GM15510 (cell line): ENCODE results near the gene CACHD1.

Experiments used
- POLR2A ChIP-seq: IDR thresholded peaks from 3 replicates; pipeline ENCODE4 v1.6.1; 2011; ENCODE audit warnings: borderline replicate concordance; ENCODE audit not compliant: insufficient read length; ENCODE audit errors: extremely low read depth

CACHD1 gene

GRCh38 chr1:64499011-64499410 lies 29.1 kb downstream of the CACHD1 start:
- no peak for TF ChIP-seq POLR2A

GRCh38 chr1:64499966-64500365 lies 30.0 kb downstream of the CACHD1 start:
- TF ChIP-seq POLR2A, result no peak

GRCh38 chr1:64502083-64502482 lies 32.2 kb downstream of the CACHD1 start:
- TF ChIP-seq POLR2A, result no peak

- no peak for TF ChIP-seq POLR2A
Measured at GRCh38 chr1:64502931-64503330, 33.0 kb downstream of the CACHD1 start.

GRCh38 chr1:64505232-64505943 lies 35.5 kb downstream of the CACHD1 start:
- TF ChIP-seq POLR2A, result no peak

- TF ChIP-seq POLR2A, result no peak
Measured at GRCh38 chr1:64505944-64506655, 36.2 kb downstream of the CACHD1 start.

GRCh38 chr1:64508629-64509028 lies 38.7 kb downstream of the CACHD1 start:
- TF ChIP-seq POLR2A, result no peak

GRCh38 chr1:64511044-64511443 lies 41.1 kb downstream of the CACHD1 start:
- TF ChIP-seq POLR2A, result no peak

- no peak for TF ChIP-seq POLR2A
Measured at GRCh38 chr1:64513545-64513944, 43.6 kb downstream of the CACHD1 start.

- TF ChIP-seq POLR2A, result no peak
Measured at GRCh38 chr1:64514197-64514765, 44.4 kb downstream of the CACHD1 start.

GRCh38 chr1:64515427-64515826 lies 45.5 kb downstream of the CACHD1 start:
- TF ChIP-seq POLR2A, result no peak

- no peak for TF ChIP-seq POLR2A
Measured at GRCh38 chr1:64516301-64516700, 46.4 kb downstream of the CACHD1 start.

- TF ChIP-seq POLR2A, result no peak
Measured at GRCh38 chr1:64516803-64517568, 47.1 kb downstream of the CACHD1 start.

- TF ChIP-seq POLR2A, result no peak
Measured at GRCh38 chr1:64517640-64518039, 47.7 kb downstream of the CACHD1 start.
